Measurements from ENCODE around the gene MRPL12. TPM values are rescaled to one million over a fixed set of nuclear protein-coding genes. Genes with fewer than 3 reads are reported as not detected.

The MRPL12 gene
- total and polyA plus RNA-seq, 7 donors, result 93.0 to 558 (median 175) TPM

GRCh38 chr17:81710514-81711308, 7.5 kb downstream of the MRPL12 start:
- no peak for DNase-seq
- Histone ChIP-seq H3K4me1 (peaks cover 26% of the 10 kb centered on the region), H3K4me3 (peak overlapping the region; percentile 73), H3K9me3 (no peaks in the 10 kb centered on the region), H3K27ac (peak overlapping the region; percentile 86), H3K36me3 (ENCODE audit: insufficient read depth in 1 of 2, low read depth in 1 of 2) (peaks cover 0 to 26% of the 10 kb centered on the region in 2 donors), H3K27me3 (ENCODE audit: insufficient read depth in 3 of 3, low read length in 2 of 3) (no peaks in the 10 kb centered on the region)
- intact Hi-C loops (cut with DNase I), result no loop called here
- ATAC-seq, result peak in 2 of 4 donors; percentile 20 to 24
- TF ChIP-seq CTCF (IDR thresholded peaks at IDR 0.05), result no peak
- WGBS, 3 donors, result 9 to 13% (median 9%) methylated on average over 29 of the region's 29 CpGs

- H3K27ac ChIP-seq, result peak within 1 kb of the TSS; percentile 86
- H3K4me3 ChIP-seq, result peak within 1 kb of the TSS; percentile 73
- intact Hi-C loops (cut with DNase I), result no loop called here
- H3K36me3 ChIP-seq (ENCODE audit: insufficient read depth in 1 of 2, low read depth in 1 of 2), result peaks cover 0 to 14% of the 10 kb centered on the region in 2 donors
- peaks cover 26% of the 10 kb centered on the region for H3K4me1 ChIP-seq
- DNase-seq (peak; percentile 81 to 92), ATAC-seq (peak; percentile 85 to 92 (median 88))
- no peak for TF ChIP-seq CTCF (IDR thresholded peaks at IDR 0.05)
- H3K27me3 ChIP-seq (ENCODE audit: insufficient read depth in 3 of 3, low read length in 2 of 3), result no peaks in the 10 kb centered on the region
- no peaks in the 10 kb centered on the region for H3K9me3 ChIP-seq
- 0 to 1% (median 0%) methylated on average over 31 to 89 of the region's 89 CpGs for WGBS, 3 donors
Measured at GRCh38 chr17:81711814-81712467, 8.8 kb downstream of the MRPL12 start, which contains the start of gene SLC25A10. Gene SLC25A10, plus strand, starts transcription at chr17:81712284. Its CDS starts 143 bp downstream, at chr17:81712427.

GRCh38 chr17:81712468-81713003, 9.4 kb downstream of the MRPL12 start:
- DNase-seq, result no peak
- peak; percentile 10 to 24 (median 12) for ATAC-seq
- H3K4me1 ChIP-seq, result peaks cover 26% of the 10 kb centered on the region

GRCh38 chr17:81713004-81713555, 9.9 kb downstream of the MRPL12 start:
- intact Hi-C loops (cut with DNase I), result no loop called here
- Histone ChIP-seq H3K27ac (no peak overlapping the region), H3K9me3 (no peaks in the 10 kb centered on the region), H3K27me3 (ENCODE audit: insufficient read depth in 3 of 3, low read length in 2 of 3) (no peaks in the 10 kb centered on the region), H3K4me3 (peak overlapping the region; percentile 73), H3K36me3 (ENCODE audit: insufficient read depth in 1 of 2, low read depth in 1 of 2) (peaks cover 0 to 3% of the 10 kb centered on the region in 2 donors), H3K4me1 (peaks cover 26% of the 10 kb centered on the region)
- peak in 1 of 2 donors; percentile 9 for DNase-seq
- TF ChIP-seq CTCF (IDR thresholded peaks at IDR 0.05), result no peak
- 31 to 45% (median 39%) methylated on average over 18 of the region's 18 CpGs for WGBS, 3 donors
- ATAC-seq, result no peak

More at GRCh38 chr17:81712468-81713003, 9.4 kb downstream of the MRPL12 start:
- TF ChIP-seq CTCF (IDR thresholded peaks at IDR 0.05), result no peak
- Histone ChIP-seq H3K36me3 (ENCODE audit: insufficient read depth in 1 of 2, low read depth in 1 of 2) (peaks cover 0 to 9% of the 10 kb centered on the region in 2 donors), H3K9me3 (no peaks in the 10 kb centered on the region), H3K27ac (peak overlapping the region; percentile 86), H3K27me3 (ENCODE audit: insufficient read depth in 3 of 3, low read length in 2 of 3) (no peaks in the 10 kb centered on the region), H3K4me3 (peak overlapping the region; percentile 73)
- 3 to 4% (median 3%) methylated on average over 20 to 41 of the region's 41 CpGs for WGBS, 3 donors
- intact Hi-C loops (cut with DNase I), result no loop called here

Measured in psoas muscle (tissue), 8 donors.